ENCODE results near the gene AFG1L.

Gene AFG1L

GRCh38 chr6:108355890-108356289 is 61.0 kb downstream of the AFG1L start:
- TF ChIP-seq EZH2phosphoT487 (IDR thresholded peaks at IDR 0.05; ENCODE audit: borderline replicate concordance), result no peak
- TF ChIP-seq CTCF (conservative IDR thresholded peaks at IDR 0.05; ENCODE audit: low read length), result no peak
- Histone ChIP-seq H3K4me1 (ENCODE audit: insufficient read depth, low read length, poor library complexity, severe bottlenecking) (peaks cover 31% of the 10 kb centered on the region), H2AFZ (ENCODE audit: low read length) (no peak overlapping the region), H3K4me3 (ENCODE audit: low read length, poor library complexity, severe bottlenecking) (no peak overlapping the region), H3F3A (ENCODE audit: low read depth) (no peaks in the 10 kb centered on the region), H3K36me3 (ENCODE audit: insufficient read depth, low read length) (no peaks in the 10 kb centered on the region), H4K20me1 (ENCODE audit: insufficient read depth, low read length, poor library complexity, severe bottlenecking) (no peaks in the 10 kb centered on the region), H3K9ac (ENCODE audit: low read depth, low read length, poor library complexity, severe bottlenecking) (no peak overlapping the region), H3K4me2 (ENCODE audit: low read depth, low read length, poor library complexity, severe bottlenecking) (no peak overlapping the region), H3K9me2 (replicated peaks; ENCODE audit: low read depth, low read length) (no peaks in the 10 kb centered on the region), H3K27me3 (ENCODE audit: insufficient read depth, low read length, poor library complexity, severe bottlenecking) (no peaks in the 10 kb centered on the region), H3K79me2 (ENCODE audit: insufficient read depth, low read length) (no peaks in the 10 kb centered on the region), H3K9me3 (ENCODE audit: insufficient read depth, low read depth, low read length) (no peaks in the 10 kb centered on the region)

GRCh38 chr6:108359901-108360882 is 65.3 kb downstream of the AFG1L start:
- no peaks in the 10 kb centered on the region for H3K9me2 ChIP-seq (replicated peaks; ENCODE audit: low read depth, low read length)
- no peaks in the 10 kb centered on the region for H3K36me3 ChIP-seq (ENCODE audit: insufficient read depth, low read length)
- TF ChIP-seq CTCF (conservative IDR thresholded peaks at IDR 0.05; ENCODE audit: low read length) (peak; percentile 64), EZH2phosphoT487 (IDR thresholded peaks at IDR 0.05; ENCODE audit: borderline replicate concordance) (no peak)
- H3K79me2 ChIP-seq (ENCODE audit: insufficient read depth, low read length), result no peaks in the 10 kb centered on the region
- H3K9me3 ChIP-seq (ENCODE audit: insufficient read depth, low read depth, low read length), result no peaks in the 10 kb centered on the region
- H4K20me1 ChIP-seq (ENCODE audit: insufficient read depth, low read length, poor library complexity, severe bottlenecking), result no peaks in the 10 kb centered on the region
- H3F3A ChIP-seq (ENCODE audit: low read depth), result no peaks in the 10 kb centered on the region
- peak overlapping the region; percentile 66 for H3K9ac ChIP-seq (ENCODE audit: low read depth, low read length, poor library complexity, severe bottlenecking)
- H3K4me3 ChIP-seq (ENCODE audit: low read length, poor library complexity, severe bottlenecking), result peak overlapping the region; percentile 28
- peaks cover 58% of the 10 kb centered on the region for H3K4me1 ChIP-seq (ENCODE audit: insufficient read depth, low read length, poor library complexity, severe bottlenecking)
- H2AFZ ChIP-seq (ENCODE audit: low read length), result 0 out of 2 replicates have a peak overlapping the region, but pooled peaks have one; percentile 24
- no peaks in the 10 kb centered on the region for H3K27me3 ChIP-seq (ENCODE audit: insufficient read depth, low read length, poor library complexity, severe bottlenecking)
- H3K4me2 ChIP-seq (ENCODE audit: low read depth, low read length, poor library complexity, severe bottlenecking), result peak overlapping the region; percentile 57

- Histone ChIP-seq H3K36me3 (ENCODE audit: insufficient read depth, low read length) (no peaks in the 10 kb centered on the region), H3K9me3 (ENCODE audit: insufficient read depth, low read depth, low read length) (no peaks in the 10 kb centered on the region), H3K4me3 (ENCODE audit: low read length, poor library complexity, severe bottlenecking) (peak overlapping the region; percentile 28), H4K20me1 (ENCODE audit: insufficient read depth, low read length, poor library complexity, severe bottlenecking) (no peaks in the 10 kb centered on the region), H3K9ac (ENCODE audit: low read depth, low read length, poor library complexity, severe bottlenecking) (peak overlapping the region; percentile 66), H3F3A (ENCODE audit: low read depth) (no peaks in the 10 kb centered on the region), H3K27me3 (ENCODE audit: insufficient read depth, low read length, poor library complexity, severe bottlenecking) (no peaks in the 10 kb centered on the region), H3K4me1 (ENCODE audit: insufficient read depth, low read length, poor library complexity, severe bottlenecking) (peaks cover 62% of the 10 kb centered on the region), H3K9me2 (replicated peaks; ENCODE audit: low read depth, low read length) (no peaks in the 10 kb centered on the region), H2AFZ (ENCODE audit: low read length) (peak overlapping the region; percentile 24; the same call in 1 of the 2 replicates), H3K79me2 (ENCODE audit: insufficient read depth, low read length) (no peaks in the 10 kb centered on the region), H3K4me2 (ENCODE audit: low read depth, low read length, poor library complexity, severe bottlenecking) (peak overlapping the region; percentile 57)
- no peak for TF ChIP-seq EZH2phosphoT487 (IDR thresholded peaks at IDR 0.05; ENCODE audit: borderline replicate concordance)
- no peak for TF ChIP-seq CTCF (conservative IDR thresholded peaks at IDR 0.05; ENCODE audit: low read length)
Measured at GRCh38 chr6:108360919-108361311, 66.1 kb downstream of the AFG1L start.

Measured in Loucy (cell line).